Memory B cell (primary cell): ENCODE results near the gene MAPK11.
A peak's percentile ranks its signal among the peaks of the same experiment; 100 is the strongest.

Source experiments
- ATAC-seq: fragments of 150-1000 bp; cut with Tn5 transposase; 2 replicates; pipeline ENCODE4 v1.10.0; 2021; ENCODE audit warnings: low read depth, mild to moderate bottlenecking, moderate library complexity
- DNase-seq, 2 donors: peaks; one replicate each; pipeline ENCODE4 v3.0.0; 2022; ENCODE audit warnings: low spot score in 2 of 2
- H3K27ac Mint-ChIP-seq: one replicate; pipeline ENCODE4 v1.8.0; 2022; ENCODE audit warnings: mild to moderate bottlenecking, moderate library complexity, mixed read lengths
- H3K27me3 Mint-ChIP-seq: one replicate; pipeline ENCODE4 v1.8.0; 2022; ENCODE audit warnings: mixed read lengths
- H3K36me3 Mint-ChIP-seq: one replicate; pipeline ENCODE4 v1.8.0; 2022; ENCODE audit warnings: mild to moderate bottlenecking, mixed read lengths
- H3K4me1 Mint-ChIP-seq: one replicate; pipeline ENCODE4 v1.8.0; 2022; ENCODE audit warnings: mixed read lengths
- H3K4me3 Mint-ChIP-seq: one replicate; pipeline ENCODE4 v1.8.0; 2022; ENCODE audit warnings: mild to moderate bottlenecking, moderate library complexity, mixed read lengths
- H3K9me3 Mint-ChIP-seq: one replicate; pipeline ENCODE4 v1.8.0; 2022; ENCODE audit warnings: mixed read lengths

Gene MAPK11

GRCh38 chr22:50260434-50260800 lies 9.8 kb downstream of the MAPK11 start:
- H3K9me3 Mint-ChIP-seq, result no peaks in the 10 kb centered on the region
- peaks cover 10% of the 10 kb centered on the region for H3K4me1 Mint-ChIP-seq
- no peak for DNase-seq
- peaks cover 15% of the 10 kb centered on the region for H3K27me3 Mint-ChIP-seq
- no peak overlapping the region for H3K4me3 Mint-ChIP-seq
- ATAC-seq, result no peak
- no peak overlapping the region for H3K27ac Mint-ChIP-seq
- H3K36me3 Mint-ChIP-seq, result no peaks in the 10 kb centered on the region

GRCh38 chr22:50259302-50259701 lies 10.9 kb downstream of the MAPK11 start:
- Mint-ChIP-seq H3K27ac (no peak overlapping the region), H3K9me3 (no peaks in the 10 kb centered on the region), H3K36me3 (no peaks in the 10 kb centered on the region), H3K4me1 (peaks cover 6% of the 10 kb centered on the region), H3K4me3 (peak overlapping the region; percentile 46), H3K27me3 (peaks cover 12% of the 10 kb centered on the region)
- DNase-seq (no peak), ATAC-seq (no peak)

GRCh38 chr22:50258361-50259292 lies 11.6 kb downstream of the MAPK11 start:
- H3K27ac Mint-ChIP-seq, result no peak overlapping the region

GRCh38 chr22:50257451-50258360 lies 12.5 kb downstream of the MAPK11 start:
- Mint-ChIP-seq H3K4me3 (no peak overlapping the region), H3K9me3 (no peaks in the 10 kb centered on the region), H3K36me3 (no peaks in the 10 kb centered on the region), H3K27ac (no peak overlapping the region), H3K4me1 (peaks cover 6% of the 10 kb centered on the region), H3K27me3 (peaks cover 12% of the 10 kb centered on the region)
- ATAC-seq (no peak), DNase-seq (no peak)

More at GRCh38 chr22:50258361-50259292, 11.6 kb downstream of the MAPK11 start:
- DNase-seq (no peak), ATAC-seq (peak; percentile 24)
- Mint-ChIP-seq H3K27me3 (peaks cover 12% of the 10 kb centered on the region), H3K36me3 (no peaks in the 10 kb centered on the region), H3K4me3 (peak overlapping the region; percentile 55), H3K4me1 (peaks cover 6% of the 10 kb centered on the region), H3K9me3 (no peaks in the 10 kb centered on the region)

GRCh38 chr22:50257041-50257440 lies 13.1 kb downstream of the MAPK11 start:
- ATAC-seq (no peak), DNase-seq (no peak)
- H3K27ac Mint-ChIP-seq, result no peak overlapping the region
- H3K36me3 Mint-ChIP-seq, result no peaks in the 10 kb centered on the region
- H3K4me3 Mint-ChIP-seq, result no peak overlapping the region
- no peaks in the 10 kb centered on the region for H3K9me3 Mint-ChIP-seq
- peaks cover 2% of the 10 kb centered on the region for H3K4me1 Mint-ChIP-seq
- H3K27me3 Mint-ChIP-seq, result peaks cover 8% of the 10 kb centered on the region

GRCh38 chr22:50256258-50256862 lies 13.8 kb downstream of the MAPK11 start:
- Mint-ChIP-seq H3K9me3 (no peaks in the 10 kb centered on the region), H3K36me3 (no peaks in the 10 kb centered on the region), H3K27me3 (peaks cover 6% of the 10 kb centered on the region), H3K4me1 (peaks cover 2% of the 10 kb centered on the region), H3K4me3 (no peak overlapping the region), H3K27ac (no peak overlapping the region)
- ATAC-seq (no peak), DNase-seq (no peak)

GRCh38 chr22:50255607-50256006 lies 14.6 kb downstream of the MAPK11 start:
- Mint-ChIP-seq H3K4me1 (peaks cover 2% of the 10 kb centered on the region), H3K27ac (no peak overlapping the region), H3K36me3 (no peaks in the 10 kb centered on the region), H3K9me3 (no peaks in the 10 kb centered on the region), H3K27me3 (peaks cover 6% of the 10 kb centered on the region), H3K4me3 (no peak overlapping the region)
- ATAC-seq, result no peak
- DNase-seq, result no peak

- Mint-ChIP-seq H3K27ac (no peak overlapping the region), H3K4me3 (no peak overlapping the region), H3K36me3 (no peaks in the 10 kb centered on the region), H3K27me3 (peaks cover 6% of the 10 kb centered on the region), H3K4me1 (peaks cover 2% of the 10 kb centered on the region), H3K9me3 (no peaks in the 10 kb centered on the region)
- ATAC-seq (no peak), DNase-seq (no peak)
Observed at GRCh38 chr22:50255099-50255498, 15.1 kb downstream of the MAPK11 start.

- Mint-ChIP-seq H3K27ac (no peak overlapping the region), H3K4me1 (peaks cover 2% of the 10 kb centered on the region), H3K4me3 (no peak overlapping the region), H3K9me3 (no peaks in the 10 kb centered on the region), H3K36me3 (no peaks in the 10 kb centered on the region), H3K27me3 (peaks cover 5% of the 10 kb centered on the region)
- ATAC-seq (no peak), DNase-seq (no peak)
Observed at GRCh38 chr22:50253941-50254340, 16.2 kb downstream of the MAPK11 start.

GRCh38 chr22:50253046-50253915 lies 16.9 kb downstream of the MAPK11 start:
- Mint-ChIP-seq H3K27me3 (no peaks in the 10 kb centered on the region), H3K4me3 (no peak overlapping the region), H3K9me3 (no peaks in the 10 kb centered on the region), H3K4me1 (peaks cover 2% of the 10 kb centered on the region), H3K36me3 (no peaks in the 10 kb centered on the region), H3K27ac (no peak overlapping the region)
- ATAC-seq (no peak), DNase-seq (no peak)

GRCh38 chr22:50252082-50253045 lies 17.8 kb downstream of the MAPK11 start:
- Mint-ChIP-seq H3K27ac (no peak overlapping the region), H3K27me3 (no peaks in the 10 kb centered on the region), H3K9me3 (no peaks in the 10 kb centered on the region), H3K4me3 (peak overlapping the region; percentile 59), H3K36me3 (no peaks in the 10 kb centered on the region), H3K4me1 (peaks cover 8% of the 10 kb centered on the region)
- ATAC-seq (peak; percentile 67), DNase-seq (peak; percentile 67 to 77)

GRCh38 chr22:50251477-50252081 lies 18.6 kb downstream of the MAPK11 start:
- Mint-ChIP-seq H3K4me1 (peaks cover 10% of the 10 kb centered on the region), H3K27me3 (no peaks in the 10 kb centered on the region), H3K4me3 (peak overlapping the region; percentile 80), H3K9me3 (no peaks in the 10 kb centered on the region), H3K36me3 (no peaks in the 10 kb centered on the region), H3K27ac (peak overlapping the region; percentile 58)
- ATAC-seq (peak; percentile 9), DNase-seq (no peak)
